Mammary epithelial cell (primary cell): ENCODE data around the gene BDNF.

Experiments
- CTCF ChIP-seq, 2 donors: IDR thresholded peaks in 1 of 2; conservative IDR thresholded peaks in 1 of 2; 2 replicates each; pipeline ENCODE4 v1.5.1; 2011 to 2012; ENCODE audit warnings: inconsistent platforms in 2 of 2, low read length in 2 of 2, mild to moderate bottlenecking in 2 of 2, control low read depth in 1 of 2, low read depth in 1 of 2; ENCODE audit not compliant: insufficient read depth in 1 of 2; ENCODE audit errors: extremely low read depth in 1 of 2
- EZH2 ChIP-seq: IDR thresholded peaks from 2 replicates; pipeline ENCODE4 v1.6.1; 2012; ENCODE audit warnings: low read length, inconsistent platforms, borderline replicate concordance

- TF ChIP-seq CTCF (conservative IDR thresholded peaks at IDR 0.05 in 1 of 2, IDR thresholded peaks at IDR 0.05 in 1 of 2; ENCODE audit: extremely low read depth in 1 of 2, insufficient read depth in 1 of 2, low read depth in 1 of 2, low read length in 2 of 2) (no peak), EZH2 (no peak)
These were observed 91.3 kb downstream of the BDNF start for GRCh38 chr11:27608951-27609350.
